Body of pancreas (tissue), 4 donors: ENCODE measurements around the gene ADA.

Experiments used
- POLR2A ChIP-seq, 3 donors: fragments of 450-650 bp; IDR thresholded peaks; one replicate each; pipeline ENCODE4 v1.6.1; 2016; ENCODE audit warnings: antibody characterized with exemption in 3 of 3, mild to moderate bottlenecking in 2 of 3
- TF ChIP-seq, protein P1 (sequence below), 7 experiments: fragments of 450-650 bp in 4 of 7; fragments of 200-600 bp in 3 of 7; sonication (generic) in 3 of 7; IDR thresholded peaks; one replicate each; pipeline ENCODE4 v1.5.1; 2016 to 2019; ENCODE audit warnings: antibody characterized with exemption in 7 of 7

DNA sequence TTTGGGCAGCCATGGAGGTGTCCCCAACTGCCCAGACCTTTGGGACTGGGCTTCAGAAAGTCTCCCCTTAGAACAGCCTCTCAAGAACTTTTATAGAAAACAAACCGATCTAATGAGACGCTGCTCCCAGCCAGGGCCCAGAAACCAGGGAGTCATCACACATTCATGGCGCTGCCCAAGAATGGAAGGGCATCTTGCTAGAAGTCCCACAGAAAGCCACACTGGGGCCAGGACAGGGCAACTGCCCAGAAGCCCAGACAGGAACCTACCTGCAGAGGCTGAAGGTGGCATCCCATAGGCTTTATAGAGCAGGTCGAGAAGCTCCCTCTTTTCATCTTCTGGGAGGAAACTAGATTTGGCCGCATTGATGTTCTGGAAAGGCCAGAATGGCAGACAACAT is 31.5 kb downstream of the ADA start:
- TF ChIP-seq, protein P1, sequence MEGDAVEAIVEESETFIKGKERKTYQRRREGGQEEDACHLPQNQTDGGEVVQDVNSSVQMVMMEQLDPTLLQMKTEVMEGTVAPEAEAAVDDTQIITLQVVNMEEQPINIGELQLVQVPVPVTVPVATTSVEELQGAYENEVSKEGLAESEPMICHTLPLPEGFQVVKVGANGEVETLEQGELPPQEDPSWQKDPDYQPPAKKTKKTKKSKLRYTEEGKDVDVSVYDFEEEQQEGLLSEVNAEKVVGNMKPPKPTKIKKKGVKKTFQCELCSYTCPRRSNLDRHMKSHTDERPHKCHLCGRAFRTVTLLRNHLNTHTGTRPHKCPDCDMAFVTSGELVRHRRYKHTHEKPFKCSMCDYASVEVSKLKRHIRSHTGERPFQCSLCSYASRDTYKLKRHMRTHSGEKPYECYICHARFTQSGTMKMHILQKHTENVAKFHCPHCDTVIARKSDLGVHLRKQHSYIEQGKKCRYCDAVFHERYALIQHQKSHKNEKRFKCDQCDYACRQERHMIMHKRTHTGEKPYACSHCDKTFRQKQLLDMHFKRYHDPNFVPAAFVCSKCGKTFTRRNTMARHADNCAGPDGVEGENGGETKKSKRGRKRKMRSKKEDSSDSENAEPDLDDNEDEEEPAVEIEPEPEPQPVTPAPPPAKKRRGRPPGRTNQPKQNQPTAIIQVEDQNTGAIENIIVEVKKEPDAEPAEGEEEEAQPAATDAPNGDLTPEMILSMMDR (IDR thresholded peaks at IDR 0.05) = no peak
- TF ChIP-seq POLR2A (IDR thresholded peaks at IDR 0.05) = no peak
